NCI-H69 (cell line): ENCODE data around the gene SIL1.

Experiments
- DNase-seq: peaks from one replicate; lab custom pipeline; 2025; lab: John Stamatoyannopoulos, UW

Gene SIL1

DNA sequence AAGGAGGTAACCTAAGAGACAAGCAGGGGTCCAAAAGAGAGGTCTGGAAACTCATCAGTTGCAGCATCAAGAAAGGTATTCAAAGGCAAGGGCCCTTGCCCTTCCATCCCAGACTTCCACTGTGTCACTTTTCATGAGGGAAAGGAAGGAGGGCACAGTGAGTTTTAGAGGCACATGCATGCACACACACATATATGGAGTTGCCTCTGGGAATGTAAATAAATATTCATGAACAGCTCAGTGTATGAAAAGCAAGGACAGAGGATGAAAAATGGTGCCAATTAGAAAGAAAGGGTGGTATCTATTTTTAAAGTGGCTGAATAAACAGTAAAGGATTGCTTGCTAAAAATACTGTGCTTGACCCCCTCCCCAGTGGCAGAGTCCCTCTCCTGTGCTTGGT, 217.7 kb downstream of the SIL1 start:
- no peak for DNase-seq

DNA sequence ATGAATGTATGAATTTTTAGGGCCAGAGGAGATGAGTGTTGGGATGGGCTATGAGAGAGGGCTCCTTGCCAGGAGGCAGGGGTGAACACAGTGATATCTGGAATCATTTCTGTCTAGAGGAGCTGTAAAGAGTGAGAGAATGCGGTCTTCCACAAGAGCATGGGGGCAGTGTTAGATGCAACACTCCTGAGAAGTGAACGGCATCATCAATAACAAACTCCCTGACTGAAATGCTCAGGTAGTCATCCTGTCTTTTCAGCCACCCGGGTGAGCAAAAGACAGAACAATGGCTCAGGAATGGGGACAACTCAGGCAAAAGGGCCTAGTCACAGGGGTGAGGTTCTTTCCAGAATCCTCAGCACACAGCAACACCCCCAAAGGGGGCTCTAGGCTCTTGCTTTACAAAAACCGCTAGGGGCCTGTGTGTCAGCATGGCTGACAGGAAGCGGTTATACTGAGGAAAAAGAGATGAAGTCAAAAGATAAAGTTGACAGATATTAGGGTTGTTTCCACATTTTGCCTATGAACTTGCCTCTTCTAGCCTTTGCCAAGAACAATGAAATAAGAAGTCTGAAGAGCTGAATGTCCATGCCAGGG, 218.4 kb downstream of the SIL1 start:
- no peak for DNase-seq

GRCh38 chr5:138978581-138978980, 219.6 kb downstream of the SIL1 start:
- no peak for DNase-seq

- DNase-seq, result no peak
These were observed 220.1 kb downstream of the SIL1 start for GRCh38 chr5:138978080-138978479.

GRCh38 chr5:138975098-138975847, 222.9 kb downstream of the SIL1 start:
- peak; percentile 77 for DNase-seq

DNA sequence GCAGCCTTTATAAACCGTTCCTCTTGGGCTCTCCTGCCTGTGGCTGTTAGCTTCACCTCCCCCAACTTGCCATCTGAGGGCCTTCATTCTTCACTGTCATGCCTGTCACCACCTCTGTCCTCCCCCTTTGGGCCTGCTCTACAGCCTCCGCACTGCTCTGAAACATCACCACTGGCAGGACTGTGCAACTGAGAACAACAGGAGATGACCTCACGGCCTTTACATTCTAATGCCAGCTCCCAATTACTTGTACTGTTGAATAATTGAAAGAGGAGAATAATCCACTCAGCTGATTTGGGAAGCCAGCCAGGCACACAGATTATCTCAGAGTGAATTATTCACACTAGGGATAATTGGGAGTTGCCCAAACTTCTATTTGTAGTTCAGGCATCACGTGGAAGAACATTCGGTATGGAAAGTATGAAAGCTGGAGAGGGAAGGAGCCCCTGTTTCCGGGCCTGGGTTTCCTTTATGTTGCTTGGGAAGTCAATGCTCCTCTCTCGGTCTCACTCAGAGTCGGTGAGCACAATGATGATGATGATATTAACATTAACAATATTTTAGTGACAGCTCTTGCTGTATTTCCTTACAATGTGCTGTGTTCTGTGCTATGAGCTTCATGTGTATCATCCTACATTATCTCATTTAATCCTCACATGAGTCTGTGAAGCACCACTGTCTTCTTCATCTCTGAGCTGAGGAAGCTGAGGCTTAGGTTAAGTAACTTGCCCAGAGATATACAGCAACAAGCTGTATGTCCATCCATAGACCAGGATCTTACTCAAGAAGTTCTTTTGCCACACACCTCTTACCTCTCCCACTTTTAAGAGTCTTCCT, 223.7 kb downstream of the SIL1 start:
- peak; percentile 93 for DNase-seq

DNA sequence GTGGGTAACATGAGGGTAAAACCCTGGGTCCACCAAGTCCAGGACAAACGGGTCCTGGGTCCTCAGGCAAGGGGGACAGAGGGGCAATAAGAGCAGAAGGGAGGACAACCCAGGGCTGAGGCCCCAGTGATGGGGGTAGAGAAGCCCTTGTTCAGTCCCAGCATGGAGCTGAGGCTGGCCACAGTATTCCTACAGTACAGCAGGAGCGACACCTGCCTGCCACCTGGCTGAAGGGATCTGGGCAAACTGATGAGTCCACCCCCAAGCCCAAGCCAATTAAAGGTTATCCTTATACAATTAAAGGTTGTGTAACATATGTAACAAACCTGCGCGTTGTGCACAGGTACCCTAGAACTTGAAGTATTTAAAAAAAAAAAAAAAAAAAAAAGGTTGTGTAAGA, 225.3 kb downstream of the SIL1 start:
- peak; percentile 90 for DNase-seq

DNA sequence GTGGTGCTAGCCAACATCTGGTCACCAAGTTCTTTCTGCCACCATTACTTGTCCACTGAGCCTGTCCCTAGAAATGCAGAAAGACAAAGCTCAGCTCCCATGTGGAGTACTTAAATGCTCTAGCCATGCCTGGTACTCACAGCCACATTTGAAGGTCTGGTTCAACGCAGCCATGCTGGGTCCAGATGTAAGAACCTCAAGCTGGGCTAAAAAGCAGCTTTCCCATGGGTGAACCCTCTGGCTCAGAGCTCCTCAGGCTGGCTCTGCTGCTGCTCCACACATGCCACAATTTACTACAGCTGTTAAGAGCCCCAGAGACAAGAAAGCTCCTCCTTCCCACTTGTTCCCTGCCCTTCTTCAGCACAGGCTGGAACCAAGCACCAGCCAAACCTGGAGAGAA, 225.9 kb downstream of the SIL1 start:
- peak; percentile 69 for DNase-seq

- peak; percentile 98 for DNase-seq
These were observed 228.7 kb downstream of the SIL1 start for GRCh38 chr5:138969323-138970002.

- peak; percentile 71 for DNase-seq
These were observed 229.6 kb downstream of the SIL1 start for GRCh38 chr5:138968601-138969000.

- peak; percentile 95 for DNase-seq
These were observed 230.2 kb downstream of the SIL1 start for GRCh38 chr5:138967791-138968448.

GRCh38 chr5:138966236-138966985, 231.8 kb downstream of the SIL1 start:
- no peak for DNase-seq

DNA sequence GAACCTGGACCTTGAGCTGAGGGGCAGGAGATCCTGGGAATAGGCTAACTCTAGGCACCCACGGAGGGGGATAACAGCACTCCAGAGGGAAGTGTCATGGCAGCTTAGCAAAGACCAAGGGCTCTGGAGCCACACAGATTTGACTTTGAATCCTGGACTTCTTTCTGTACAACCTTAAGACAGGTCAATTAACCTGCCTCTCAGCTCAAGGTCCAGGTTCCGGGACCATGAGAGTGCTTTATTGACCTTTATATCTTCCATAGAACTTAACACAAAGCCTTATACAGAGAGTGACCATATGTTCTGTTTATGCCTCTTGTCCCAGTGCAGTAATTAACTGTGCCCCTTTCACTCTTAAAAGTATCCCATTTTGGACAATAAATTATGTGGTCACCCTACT, 232.5 kb downstream of the SIL1 start:
- DNase-seq, result no peak

- DNase-seq, result peak; percentile 62
These were observed 233.4 kb downstream of the SIL1 start for GRCh38 chr5:138964647-138965201.

GRCh38 chr5:138963763-138964371, 234.3 kb downstream of the SIL1 start:
- DNase-seq, result peak; percentile 70

DNA sequence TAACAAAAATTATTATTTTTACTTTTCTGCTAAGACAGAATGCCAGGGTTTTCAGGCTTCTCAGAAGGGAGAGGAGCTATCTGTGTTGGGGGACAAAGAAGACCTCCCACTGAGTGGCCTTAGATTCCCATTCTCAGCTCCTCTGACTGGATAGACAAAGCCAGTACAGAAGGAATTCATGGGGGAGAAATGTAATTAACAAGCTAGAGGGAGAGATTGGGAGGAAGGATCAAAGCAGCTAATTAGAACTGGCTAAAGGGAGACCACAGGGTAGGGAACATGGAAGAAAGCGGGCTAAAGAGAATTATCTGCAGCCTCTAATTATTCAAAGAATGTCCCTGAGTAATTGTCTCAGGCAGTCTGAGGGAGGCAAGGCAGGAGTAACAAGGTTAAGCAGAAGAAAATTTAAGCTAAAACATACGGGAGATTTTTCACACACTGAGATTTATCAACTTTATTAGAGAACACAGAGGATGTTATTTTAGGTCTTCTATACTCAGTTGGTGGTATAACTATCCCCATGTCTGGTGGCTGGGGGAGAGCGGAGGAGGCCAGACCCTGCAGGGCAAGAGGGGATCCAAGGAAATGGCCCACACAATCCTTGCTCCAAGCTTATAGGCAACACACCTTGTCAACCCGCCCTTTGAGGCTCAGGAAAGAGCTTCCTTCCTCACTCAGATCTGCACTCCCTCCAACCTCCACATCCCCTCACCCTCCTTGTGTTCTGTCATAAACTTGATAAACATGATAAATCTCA, 235.4 kb downstream of the SIL1 start:
- DNase-seq, result peak; percentile 83

DNA sequence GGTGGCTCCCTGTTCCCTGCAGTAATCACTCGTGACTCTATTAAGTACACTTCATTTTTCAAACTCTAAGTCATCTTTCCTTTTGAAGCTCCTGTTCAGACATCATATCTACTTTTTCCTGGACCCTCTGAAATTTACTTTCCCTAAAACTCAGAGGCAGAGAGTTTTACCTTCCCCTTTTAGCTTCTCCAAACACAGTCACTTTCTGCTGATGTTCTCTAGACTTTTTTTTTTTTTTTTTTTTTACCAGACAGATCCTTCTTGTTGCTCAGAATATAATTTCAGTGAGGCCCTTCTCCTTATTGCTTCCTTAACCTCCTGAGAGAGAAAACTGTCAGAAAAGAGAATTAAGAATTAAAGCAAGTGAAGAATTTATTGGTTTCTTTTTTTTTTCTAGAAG, 236.4 kb downstream of the SIL1 start:
- no peak for DNase-seq

GRCh38 chr5:138961221-138961620, 236.9 kb downstream of the SIL1 start:
- peak; percentile 93 for DNase-seq

DNA sequence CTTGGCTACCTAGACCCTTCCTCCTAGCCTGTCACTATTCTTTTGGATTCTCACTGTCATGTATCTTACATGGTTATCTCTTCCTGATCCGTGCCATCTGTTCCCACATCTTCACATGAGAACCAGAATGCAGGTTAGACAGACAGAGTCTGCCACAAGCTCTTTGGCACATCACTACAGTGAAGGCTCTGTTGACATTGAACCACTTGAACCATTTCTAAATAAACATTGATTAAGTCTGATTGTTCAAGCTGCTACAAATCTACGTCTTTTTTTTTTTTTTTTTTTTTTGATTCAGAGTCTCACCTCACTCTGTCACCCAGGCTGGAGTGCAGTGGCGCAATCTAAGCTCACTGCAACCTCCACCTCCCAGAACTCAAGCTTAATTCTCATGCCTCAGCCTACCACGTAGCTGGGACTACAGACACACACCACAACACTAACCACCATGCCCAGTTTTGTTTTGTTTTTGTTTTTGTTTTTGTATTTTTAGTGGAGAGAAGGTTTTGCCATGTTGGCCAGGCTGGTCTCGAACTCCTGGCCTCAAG, 237.9 kb downstream of the SIL1 start:
- peak; percentile 97 for DNase-seq
